Measurements from ENCODE around the gene HM13. TPM values are rescaled to one million over a fixed set of nuclear protein-coding genes. Genes with fewer than 3 reads are reported as not detected.

The HM13 gene
- total and polyA plus RNA-seq, 2 of the 13 experiments (the other 11 are each of a cell fraction or from before 2014, with no cell fraction given): 118 to 243 TPM

GRCh38 chr20:31560094-31560745 lies 46.0 kb downstream of the HM13 start (continued):
- TF ChIP-seq, protein P1, sequence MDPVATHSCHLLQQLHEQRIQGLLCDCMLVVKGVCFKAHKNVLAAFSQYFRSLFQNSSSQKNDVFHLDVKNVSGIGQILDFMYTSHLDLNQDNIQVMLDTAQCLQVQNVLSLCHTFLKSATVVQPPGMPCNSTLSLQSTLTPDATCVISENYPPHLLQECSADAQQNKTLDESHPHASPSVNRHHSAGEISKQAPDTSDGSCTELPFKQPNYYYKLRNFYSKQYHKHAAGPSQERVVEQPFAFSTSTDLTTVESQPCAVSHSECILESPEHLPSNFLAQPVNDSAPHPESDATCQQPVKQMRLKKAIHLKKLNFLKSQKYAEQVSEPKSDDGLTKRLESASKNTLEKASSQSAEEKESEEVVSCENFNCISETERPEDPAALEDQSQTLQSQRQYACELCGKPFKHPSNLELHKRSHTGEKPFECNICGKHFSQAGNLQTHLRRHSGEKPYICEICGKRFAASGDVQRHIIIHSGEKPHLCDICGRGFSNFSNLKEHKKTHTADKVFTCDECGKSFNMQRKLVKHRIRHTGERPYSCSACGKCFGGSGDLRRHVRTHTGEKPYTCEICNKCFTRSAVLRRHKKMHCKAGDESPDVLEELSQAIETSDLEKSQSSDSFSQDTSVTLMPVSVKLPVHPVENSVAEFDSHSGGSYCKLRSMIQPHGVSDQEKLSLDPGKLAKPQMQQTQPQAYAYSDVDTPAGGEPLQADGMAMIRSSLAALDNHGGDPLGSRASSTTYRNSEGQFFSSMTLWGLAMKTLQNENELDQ (CRISPR knock-in tag; IDR thresholded peaks at IDR 0.05; ENCODE audit: borderline replicate concordance): 0 out of 2 replicates have a peak, but pooled peaks have one; percentile 10
- TF ChIP-seq SALL2 (CRISPR knock-in tag; IDR thresholded peaks at IDR 0.05) (no peak), ZNF337 (CRISPR knock-in tag; IDR thresholded peaks at IDR 0.05; ENCODE audit: borderline replicate concordance, low read depth) (peak; percentile 50; the same call in 1 of the 2 replicates), NKX3-1 (CRISPR knock-in tag; IDR thresholded peaks at IDR 0.05) (no peak), ELF3 (CRISPR knock-in tag; IDR thresholded peaks at IDR 0.05) (peak; percentile 59; the same call in 1 of the 2 replicates), PCBP1 (IDR thresholded peaks at IDR 0.05; ENCODE audit: borderline replicate concordance, low read depth, low read length) (no peak), CEBPG (CRISPR knock-in tag; IDR thresholded peaks at IDR 0.05) (0 out of 2 replicates have a peak, but pooled peaks have one; percentile 41), ZBTB7B (CRISPR knock-in tag; IDR thresholded peaks at IDR 0.05) (peak; percentile 62; the same call in 1 of the 2 replicates), XRCC5 (optimal IDR thresholded peaks at IDR 0.05; ENCODE audit: low read length) (peak; percentile 93), KLF12 (CRISPR knock-in tag; IDR thresholded peaks at IDR 0.05; ENCODE audit: borderline replicate concordance) (peak; percentile 33; the same call in 1 of the 2 replicates), ZNF678 (CRISPR knock-in tag; IDR thresholded peaks at IDR 0.05) (no peak), TERF1 (CRISPR knock-in tag; IDR thresholded peaks at IDR 0.05) (no peak), ZNF790 (CRISPR knock-in tag; IDR thresholded peaks at IDR 0.05; ENCODE audit: borderline replicate concordance) (no peak), ZNF780A (CRISPR knock-in tag; IDR thresholded peaks at IDR 0.05) (no peak), ZSCAN5A (CRISPR knock-in tag; IDR thresholded peaks at IDR 0.05; ENCODE audit: borderline replicate concordance) (no peak), JUND (CRISPR knock-in tag; IDR thresholded peaks at IDR 0.05) (no peak), USF2 (IDR thresholded peaks at IDR 0.05; ENCODE audit: low read depth, low read length) (peak; percentile 18; the same call in 1 of the 2 replicates), USF2 (CRISPR knock-in tag; IDR thresholded peaks at IDR 0.05; ENCODE audit: borderline replicate concordance) (no peak), ZNF382 (CRISPR knock-in tag; IDR thresholded peaks at IDR 0.05; ENCODE audit: borderline replicate concordance) (no peak), KDM4B (CRISPR knock-in tag; IDR thresholded peaks at IDR 0.05) (0 out of 2 replicates have a peak, but pooled peaks have one; percentile 35), NPAS2 (CRISPR knock-in tag; IDR thresholded peaks at IDR 0.05; ENCODE audit: borderline replicate concordance) (no peak), FOSL2 (CRISPR knock-in tag; IDR thresholded peaks at IDR 0.05) (peak; percentile 54; the same call in 1 of the 2 replicates), KDM3A (CRISPR knock-in tag; IDR thresholded peaks at IDR 0.05; ENCODE audit: low read depth) (no peak), MYC (CRISPR knock-in tag; IDR thresholded peaks at IDR 0.05; ENCODE audit: borderline replicate concordance) (peak; percentile 30; the same call in 1 of the 2 replicates)

Data from HepG2 (cell line).